ENCODE results near the gene FAM151B.

DNA sequence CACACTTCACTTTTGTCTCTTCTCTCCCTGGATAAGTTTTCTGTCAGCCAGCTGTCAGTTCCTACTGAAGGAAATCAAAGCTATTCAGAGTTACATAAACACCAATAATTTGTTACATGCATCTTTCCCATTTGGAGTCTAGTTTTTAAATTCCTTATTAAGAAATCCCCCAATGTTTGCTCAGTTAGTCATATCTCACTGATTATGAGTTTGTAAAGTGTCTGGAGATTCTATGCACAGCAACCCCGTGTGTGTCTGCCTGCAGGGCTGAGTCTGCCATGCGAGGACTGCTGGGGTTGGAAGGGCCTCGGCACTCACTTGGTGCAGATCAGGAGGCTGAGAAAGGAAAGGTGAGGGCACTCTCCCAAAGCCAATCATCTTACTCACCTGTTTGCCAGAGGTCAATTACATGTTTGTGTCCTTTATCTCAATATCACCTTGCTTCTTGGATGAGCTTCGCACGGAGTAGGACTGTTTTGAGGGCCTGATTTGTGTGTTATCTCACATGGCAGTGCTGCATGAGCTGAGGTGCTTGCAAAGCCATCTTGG, 78.9 kb downstream of the FAM151B start:
- TF ChIP-seq, protein P1, sequence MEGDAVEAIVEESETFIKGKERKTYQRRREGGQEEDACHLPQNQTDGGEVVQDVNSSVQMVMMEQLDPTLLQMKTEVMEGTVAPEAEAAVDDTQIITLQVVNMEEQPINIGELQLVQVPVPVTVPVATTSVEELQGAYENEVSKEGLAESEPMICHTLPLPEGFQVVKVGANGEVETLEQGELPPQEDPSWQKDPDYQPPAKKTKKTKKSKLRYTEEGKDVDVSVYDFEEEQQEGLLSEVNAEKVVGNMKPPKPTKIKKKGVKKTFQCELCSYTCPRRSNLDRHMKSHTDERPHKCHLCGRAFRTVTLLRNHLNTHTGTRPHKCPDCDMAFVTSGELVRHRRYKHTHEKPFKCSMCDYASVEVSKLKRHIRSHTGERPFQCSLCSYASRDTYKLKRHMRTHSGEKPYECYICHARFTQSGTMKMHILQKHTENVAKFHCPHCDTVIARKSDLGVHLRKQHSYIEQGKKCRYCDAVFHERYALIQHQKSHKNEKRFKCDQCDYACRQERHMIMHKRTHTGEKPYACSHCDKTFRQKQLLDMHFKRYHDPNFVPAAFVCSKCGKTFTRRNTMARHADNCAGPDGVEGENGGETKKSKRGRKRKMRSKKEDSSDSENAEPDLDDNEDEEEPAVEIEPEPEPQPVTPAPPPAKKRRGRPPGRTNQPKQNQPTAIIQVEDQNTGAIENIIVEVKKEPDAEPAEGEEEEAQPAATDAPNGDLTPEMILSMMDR (IDR thresholded peaks at IDR 0.05): no peak
- TF ChIP-seq EZH2 (IDR thresholded peaks at IDR 0.05; ENCODE audit: borderline replicate concordance, insufficient read depth, low read depth, low read length, poor library complexity, severe bottlenecking): no peak
